COLO668 (cell line): Measurements from ENCODE around the gene MYO5B.
"Not testable (repeated sequence)": the region's sequence is repeated elsewhere in the genome, so short reads cannot be mapped to it uniquely, and the experiment has no call there.

ENCODE experiments used
- DNase-seq: peaks from one replicate; lab custom pipeline; 2025; ENCODE audit not compliant: unreplicated experiment; lab: John Stamatoyannopoulos, UW

The MYO5B gene

DNA sequence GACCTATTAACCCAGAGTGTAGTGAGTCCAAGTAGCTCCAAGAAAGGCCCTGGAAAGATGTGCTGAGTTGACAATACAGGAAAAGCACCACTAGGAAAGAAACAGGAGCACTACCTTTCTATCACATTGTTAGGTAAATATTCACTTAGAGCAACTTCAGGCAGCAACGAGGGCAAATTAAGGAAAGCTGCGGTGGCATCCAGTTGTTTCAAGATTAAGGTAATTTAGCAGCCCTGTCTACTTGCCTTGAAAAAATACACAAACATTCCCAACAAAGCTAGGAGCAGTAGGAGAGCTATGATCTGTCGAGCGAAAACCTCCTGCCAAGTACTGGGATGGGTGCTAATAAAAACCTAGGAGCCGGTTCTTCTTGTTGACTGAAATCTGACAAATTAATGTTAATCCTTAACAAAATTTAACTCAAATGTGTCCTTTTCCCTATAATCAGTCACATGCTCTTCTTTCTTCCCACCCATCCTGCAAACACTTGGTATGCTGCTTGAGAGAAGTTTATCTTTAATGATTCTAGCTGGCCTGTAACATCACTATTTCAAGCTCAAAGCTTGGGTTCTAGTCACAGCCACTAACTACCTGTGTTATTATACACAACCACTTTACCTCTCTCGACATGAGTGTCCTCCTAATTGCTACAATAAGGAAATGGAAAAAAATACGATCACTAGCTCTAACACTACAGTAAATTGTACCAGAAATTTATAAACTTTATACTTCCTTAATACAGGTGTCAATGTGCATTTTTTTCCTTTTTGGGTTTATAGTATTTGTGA lies 383.6 kb downstream of the MYO5B start:
- DNase-seq: no peak

DNA sequence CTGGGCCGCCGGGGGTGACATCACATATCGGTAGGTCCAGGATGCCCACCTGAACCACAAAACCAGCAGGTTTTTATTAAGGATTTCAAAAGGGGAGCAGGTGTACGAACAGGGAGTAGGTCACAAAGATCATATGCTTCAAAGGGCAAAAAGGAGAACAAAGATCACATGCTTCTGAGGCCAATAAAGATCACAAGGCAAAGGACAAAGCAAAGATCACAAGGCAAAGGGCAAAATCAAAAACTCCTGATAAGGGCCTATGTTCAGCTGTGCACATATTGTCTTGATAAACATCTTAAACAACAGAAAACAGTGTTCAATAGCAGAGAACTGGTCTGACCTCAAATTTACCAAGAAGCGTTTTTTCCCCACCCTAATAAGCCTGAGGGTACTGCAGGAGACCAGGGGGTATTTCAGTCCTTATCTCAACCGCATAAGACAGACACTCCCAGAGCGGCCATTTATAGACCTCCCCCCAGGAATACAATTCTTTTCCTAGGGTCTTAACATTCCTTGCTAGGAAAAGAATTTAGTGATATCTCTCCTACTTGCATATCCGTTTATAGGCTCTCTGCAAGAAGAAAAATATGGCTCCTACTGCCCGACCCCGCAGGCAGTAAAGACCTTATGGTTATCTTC lies 386.3 kb downstream of the MYO5B start:
- not testable (repeated sequence) for DNase-seq

DNA sequence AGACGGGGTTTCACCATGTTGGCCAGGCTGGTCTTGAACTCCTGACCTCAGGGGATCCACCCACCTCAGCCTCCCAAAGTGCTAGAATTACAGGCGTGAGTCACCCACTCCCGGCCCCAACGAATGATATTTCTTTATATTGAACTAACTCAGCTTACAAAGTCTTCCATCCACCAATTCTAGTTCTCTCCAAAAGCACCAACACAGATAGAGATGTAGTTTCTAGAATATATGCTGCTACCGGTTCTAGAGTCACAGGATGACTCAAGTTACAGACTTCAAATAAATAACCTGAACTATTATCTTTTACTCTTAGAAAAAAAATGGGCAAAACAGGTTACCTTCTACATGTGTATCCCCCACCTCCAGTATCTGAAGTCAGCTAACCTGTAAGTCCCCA lies 390.9 kb downstream of the MYO5B start:
- DNase-seq: no peak

DNA sequence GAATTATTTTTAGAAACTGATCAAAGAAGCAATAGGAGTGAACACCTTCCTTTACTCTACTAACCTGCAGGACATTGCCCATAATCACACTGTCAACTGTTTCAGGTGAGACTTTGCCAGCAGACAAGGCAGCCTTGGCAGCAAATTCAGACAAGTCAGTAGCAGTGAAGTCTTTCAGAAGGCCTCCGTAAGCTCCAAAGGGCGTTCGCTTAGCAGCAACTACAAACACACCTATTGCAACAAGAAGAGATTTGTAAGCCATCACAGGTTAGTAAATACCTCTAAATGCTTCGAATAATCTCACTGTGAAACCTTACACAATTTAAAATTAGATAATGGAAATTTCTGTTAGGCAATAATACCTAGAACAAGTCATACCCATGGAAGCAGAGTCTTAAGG lies 392.3 kb downstream of the MYO5B start:
- no peak for DNase-seq

DNA sequence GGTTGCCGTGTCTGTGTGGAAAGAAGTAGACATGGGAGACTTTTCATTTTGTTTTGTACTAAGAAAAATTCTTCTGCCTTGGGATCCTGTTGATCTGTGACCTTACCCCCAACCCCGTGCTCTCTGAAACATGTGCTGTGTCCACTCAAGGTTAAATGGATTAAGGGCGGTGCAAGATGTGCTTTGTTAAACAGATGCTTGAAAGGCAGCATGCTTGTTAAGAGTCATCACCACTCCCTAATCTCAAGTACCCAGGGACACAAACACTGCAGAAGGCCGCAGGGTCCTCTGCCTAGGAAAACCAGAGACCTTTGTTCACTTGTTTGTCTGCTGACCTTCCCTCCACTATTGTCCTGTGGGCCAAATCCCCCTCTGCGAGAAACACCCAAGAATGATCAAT lies 394.5 kb downstream of the MYO5B start:
- not testable (repeated sequence) for DNase-seq

DNA sequence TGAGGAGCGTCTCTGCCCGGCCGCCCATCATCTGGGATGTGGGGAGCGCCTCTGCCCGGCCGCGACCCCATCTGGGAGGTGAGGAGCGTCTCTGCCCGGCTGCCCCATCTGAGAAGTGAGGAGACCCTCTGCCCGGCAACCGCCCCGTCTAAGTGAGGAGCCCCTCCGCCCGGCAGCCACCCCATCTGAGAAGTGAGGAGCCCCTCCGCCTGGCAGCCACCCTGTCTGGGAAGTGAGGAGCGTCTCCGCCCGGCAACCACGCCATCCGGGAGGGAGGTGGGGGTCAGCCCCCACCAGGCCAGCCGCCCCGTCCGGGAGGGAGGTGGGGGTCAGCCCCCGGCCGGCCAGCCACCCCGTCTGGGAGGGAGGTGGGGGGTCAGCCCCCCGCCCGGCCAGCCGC lies 395.1 kb downstream of the MYO5B start:
- not testable (repeated sequence) for DNase-seq

DNA sequence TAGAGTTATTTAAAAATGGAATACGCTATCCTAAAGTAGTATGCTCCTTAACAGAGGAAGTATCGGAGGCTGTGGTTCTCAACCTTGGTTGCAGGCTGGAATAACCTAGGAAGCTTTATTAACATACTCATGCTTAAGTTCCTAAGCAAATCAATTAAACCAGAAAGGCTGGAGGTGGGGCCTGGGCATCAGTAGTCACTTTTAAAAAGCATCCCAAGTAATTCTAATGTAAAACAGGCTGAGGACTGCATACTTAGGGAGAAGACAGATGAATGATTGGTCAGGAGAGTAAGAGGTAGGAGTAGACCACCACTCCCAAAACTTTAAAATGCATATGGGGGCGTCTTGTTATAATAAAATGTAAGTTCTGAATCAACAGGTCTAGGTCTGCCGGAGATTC lies 396.9 kb downstream of the MYO5B start:
- DNase-seq: no peak

DNA sequence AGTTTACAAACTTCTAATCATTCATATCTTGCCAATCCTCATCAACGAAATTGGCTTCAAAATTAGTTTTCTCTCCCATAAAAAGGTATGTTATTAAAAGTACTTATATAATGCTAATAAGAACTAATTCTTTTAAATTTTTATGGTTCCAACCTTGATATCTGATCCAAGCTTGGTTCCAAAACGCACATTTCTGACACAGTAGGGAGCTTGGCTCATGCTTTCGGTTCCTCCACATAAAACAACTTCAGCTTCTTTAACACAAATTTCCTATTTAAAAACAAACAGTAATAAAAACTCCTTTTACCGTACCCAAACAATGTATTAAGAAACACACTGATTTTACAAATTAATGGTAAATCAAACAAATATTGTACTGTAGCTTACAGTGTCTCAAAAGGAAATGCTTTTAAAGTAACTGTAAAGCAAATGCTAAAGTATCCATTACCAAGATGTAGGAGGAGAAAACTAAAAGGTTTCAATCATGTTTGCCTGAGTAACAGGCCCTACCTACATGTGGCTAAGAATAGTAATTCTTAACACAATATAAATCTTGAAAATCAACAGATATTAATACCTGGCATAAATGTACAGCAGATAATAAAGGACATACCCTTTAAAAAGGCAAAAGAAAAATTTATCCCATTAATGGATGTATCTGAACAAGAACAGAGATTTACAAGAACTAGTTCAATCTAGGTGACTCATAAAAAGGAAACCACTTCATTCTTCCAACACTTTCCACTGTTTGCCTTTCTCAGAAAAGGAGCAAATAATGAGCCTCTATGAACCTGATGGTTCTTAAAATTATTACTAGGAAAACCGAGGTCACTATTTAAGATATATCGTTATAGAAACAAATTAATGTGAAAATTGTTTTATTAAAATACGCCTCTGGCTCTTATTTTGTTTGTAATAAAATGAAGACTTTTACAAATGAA lies 399.1 kb downstream of the MYO5B start:
- DNase-seq: no peak

DNA sequence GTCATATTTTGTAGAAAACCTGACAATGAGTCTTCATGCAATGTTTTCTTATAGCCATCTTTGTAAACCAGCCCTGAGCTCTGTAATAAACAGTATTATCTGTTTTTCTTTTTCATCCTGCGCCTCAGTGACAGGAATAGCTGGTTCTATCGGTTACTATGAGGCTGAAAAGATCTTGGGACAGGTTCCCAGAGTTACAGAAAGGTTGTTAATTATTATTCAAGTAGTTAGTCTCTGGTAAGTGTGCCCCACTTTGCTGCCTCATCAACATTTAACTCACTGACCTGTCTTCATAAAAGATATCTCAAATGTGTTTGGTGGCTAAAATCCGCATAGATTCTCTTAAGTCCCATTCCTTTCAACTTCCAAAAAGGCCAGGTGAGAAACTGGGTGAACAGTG lies 400.2 kb downstream of the MYO5B start:
- no peak for DNase-seq

DNA sequence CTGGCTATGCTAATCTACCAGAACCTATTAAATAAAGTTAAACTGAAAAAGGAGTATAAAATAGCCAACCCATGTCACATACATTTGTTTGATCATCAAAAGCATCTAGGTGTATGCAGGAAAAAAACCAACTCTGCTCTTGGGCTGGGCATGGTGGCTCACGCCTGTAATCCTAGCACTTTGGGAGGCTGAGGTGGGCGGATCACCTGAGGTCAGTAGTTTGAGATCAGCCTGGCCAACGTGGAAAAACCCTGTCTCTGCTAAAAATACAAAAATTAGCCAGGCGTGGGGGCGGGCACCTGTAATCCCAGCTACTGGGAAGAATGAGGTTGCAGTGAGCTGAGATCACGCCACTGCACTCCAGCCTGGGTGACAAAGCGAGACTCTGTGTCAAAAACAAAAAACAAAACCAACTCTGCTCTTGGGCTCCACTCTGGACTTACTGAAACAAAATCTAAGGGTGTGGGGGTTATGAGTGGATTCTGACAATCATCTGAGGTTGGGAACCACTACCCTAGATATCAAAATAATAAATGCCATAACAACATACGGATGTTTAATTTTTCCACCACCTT lies 405.3 kb downstream of the MYO5B start:
- not testable (repeated sequence) for DNase-seq

DNA sequence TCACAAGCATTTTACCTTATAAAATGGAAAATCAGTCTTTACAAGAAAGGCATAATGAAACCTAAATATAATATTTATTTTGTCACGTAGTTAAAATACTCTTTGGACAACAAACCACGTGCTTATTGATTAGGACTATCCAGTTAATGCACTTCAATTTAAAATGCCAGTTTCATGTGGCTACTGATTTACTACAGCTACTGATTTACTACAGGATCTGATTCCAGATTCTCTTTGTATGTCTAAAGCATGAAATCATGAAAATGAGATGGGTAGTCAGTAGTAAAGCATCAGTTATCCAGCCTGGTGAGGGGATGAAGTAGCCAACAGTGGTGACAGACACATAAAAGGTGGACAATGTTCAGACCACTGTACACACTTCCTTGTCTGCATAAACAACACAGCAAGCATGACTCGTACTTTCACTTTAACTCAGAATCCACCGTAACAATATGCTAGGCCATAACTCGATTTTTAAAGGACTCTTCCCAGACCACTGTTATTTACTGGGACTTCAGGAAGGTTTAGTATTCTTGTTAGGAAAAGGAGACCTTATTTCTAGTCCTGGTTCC lies 406.5 kb downstream of the MYO5B start:
- DNase-seq: no peak

DNA sequence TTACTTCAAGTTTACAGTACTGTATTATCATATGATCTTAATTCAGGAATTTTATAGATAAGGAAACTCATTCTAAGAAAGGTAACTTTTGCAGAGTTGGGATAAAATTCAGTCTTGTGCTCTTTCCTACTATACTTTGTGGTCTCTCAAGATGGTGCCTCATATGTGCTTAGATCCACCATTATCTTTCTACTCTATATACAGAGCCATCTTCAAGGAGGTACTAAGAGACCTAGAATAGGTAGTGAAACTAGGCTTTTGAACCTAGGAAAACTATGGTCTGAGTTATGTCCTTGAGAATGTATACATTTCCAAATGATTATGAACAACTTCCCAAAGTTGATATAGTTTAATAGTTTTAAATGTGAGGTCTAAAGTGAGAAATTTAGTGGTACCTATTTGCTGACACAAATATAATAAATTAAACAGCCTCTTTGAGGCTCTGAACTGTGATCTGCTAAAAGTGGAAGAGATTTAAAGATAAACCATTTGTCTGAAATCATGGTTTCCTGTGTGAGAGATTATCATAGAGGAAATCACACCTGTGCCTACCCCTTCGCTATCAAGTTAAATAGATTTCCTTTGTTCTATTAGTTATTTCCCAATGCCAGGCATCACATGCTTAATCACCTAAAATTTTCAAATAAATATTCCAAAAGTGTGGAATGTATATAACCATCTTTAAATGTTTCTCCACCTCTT lies 408.8 kb downstream of the MYO5B start:
- no peak for DNase-seq

DNA sequence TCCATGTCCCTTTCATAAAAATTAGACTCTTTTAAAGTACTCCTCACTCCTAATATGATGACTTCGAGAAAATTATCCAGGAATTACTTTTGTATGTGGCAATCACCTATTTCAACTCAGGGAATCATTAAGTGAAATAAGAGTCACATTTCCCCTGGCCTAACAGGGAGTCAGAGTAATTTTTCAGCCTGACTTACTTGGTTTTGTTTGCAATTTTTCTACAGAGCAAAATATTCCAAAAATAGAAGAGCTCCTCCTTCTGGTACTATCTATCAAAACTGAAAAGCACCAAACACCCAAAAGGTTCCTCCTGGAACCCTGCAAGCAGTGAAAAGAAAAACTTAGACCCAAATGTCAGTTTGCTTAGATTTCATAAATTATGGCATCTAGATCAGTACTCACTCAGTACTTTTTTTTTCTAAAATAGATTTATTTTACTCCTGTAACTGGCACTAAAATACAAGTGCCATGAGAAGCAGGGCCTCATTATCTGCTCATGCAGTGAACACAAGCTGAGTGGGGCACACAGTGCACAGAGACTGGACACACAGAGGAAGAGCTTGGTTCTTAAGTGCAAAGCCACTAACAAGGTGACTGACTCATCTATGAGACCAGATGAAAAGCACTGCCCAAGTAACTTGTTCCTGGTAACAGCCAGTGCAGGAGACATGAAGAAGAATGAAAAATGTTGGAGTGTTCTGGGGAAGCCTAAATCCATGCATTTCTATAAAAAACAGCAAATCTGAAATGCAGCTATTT lies 410.3 kb downstream of the MYO5B start:
- DNase-seq: no peak

DNA sequence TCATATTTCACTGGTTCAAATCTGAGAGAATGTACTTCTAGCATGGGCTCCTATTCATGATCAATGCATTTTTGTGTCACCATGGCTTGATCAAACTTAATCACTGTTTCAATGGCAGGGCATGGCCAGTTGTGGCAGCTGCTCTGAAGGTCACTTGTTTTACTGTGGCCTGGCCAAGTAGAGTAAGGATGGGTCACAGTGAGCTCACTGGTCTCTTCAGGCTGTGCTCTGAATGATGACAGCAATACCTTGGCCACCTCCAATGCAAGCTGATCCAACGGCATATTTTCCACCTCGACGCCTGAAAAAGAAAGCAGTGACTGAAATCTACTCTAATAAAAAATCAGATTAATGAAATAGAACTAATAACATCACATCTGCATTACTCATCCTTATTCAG lies 411.3 kb downstream of the MYO5B start:
- not testable (repeated sequence) for DNase-seq

DNA sequence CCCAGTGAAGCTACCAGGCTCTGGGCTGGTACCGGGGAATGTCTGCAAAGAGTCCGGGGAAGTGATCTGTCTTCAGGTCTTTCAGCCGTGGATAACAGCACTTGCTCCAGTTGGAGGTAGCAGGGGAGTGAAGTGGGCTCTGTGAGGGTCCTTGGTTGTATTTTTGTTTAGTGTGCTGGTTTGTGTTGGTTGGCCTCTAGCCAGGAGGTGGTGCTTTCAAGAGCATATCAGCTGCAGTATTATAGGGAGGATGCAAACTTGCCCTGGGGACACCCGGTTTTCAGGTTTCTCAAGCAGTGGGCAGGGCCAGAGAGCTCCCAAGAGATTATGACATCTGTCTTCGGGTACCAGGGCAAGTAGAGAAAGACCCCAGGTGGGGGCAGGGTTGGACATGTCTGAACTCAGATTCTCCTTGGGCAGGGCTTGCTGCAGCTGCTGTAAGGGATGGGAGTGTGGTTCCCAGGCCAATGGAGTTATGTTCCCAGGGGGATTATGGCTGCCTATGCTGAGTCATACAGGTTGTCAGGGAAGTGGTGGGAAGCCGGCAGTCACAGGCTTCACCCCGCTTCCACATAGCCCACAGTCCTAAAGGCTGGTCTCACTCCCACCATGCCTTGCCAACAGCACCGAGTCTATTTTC lies 416.0 kb downstream of the MYO5B start:
- no peak for DNase-seq
